Smooth muscle cell (in vitro differentiated cells): Measurements from ENCODE around the gene FBXL4. TPM values are rescaled to one million over a fixed set of nuclear protein-coding genes. Genes with fewer than 3 reads are reported as not detected.

Experiments
- DNase-seq: peaks from one replicate; lab custom pipeline; 2025; ENCODE audit not compliant: unreplicated experiment; lab: John Stamatoyannopoulos, UW
- H2AFZ ChIP-seq: fragments of 200-600 bp; sonication (generic); 2 replicates; pipeline ENCODE4 v1.6.0; 2016; ENCODE audit warnings: antibody characterized with exemption, low read depth, mild to moderate bottlenecking
- H3F3A ChIP-seq: fragments of 200-600 bp; sonication (generic); 2 replicates; pipeline ENCODE4 v1.6.0; 2017; ENCODE audit warnings: antibody characterized with exemption, low read depth
- H3K27ac ChIP-seq: fragments of 200-600 bp; sonication (generic); 2 replicates; pipeline ENCODE4 v1.5.1; 2016; ENCODE audit warnings: low read depth, mild to moderate bottlenecking
- H3K27me3 ChIP-seq: fragments of 200-600 bp; sonication (generic); 2 replicates; pipeline ENCODE4 v1.6.1; 2016; ENCODE audit warnings: low read depth, mild to moderate bottlenecking
- H3K36me3 ChIP-seq: fragments of 200-600 bp; sonication (generic); 2 replicates; pipeline ENCODE4 v1.5.1; 2016; ENCODE audit warnings: low read depth
- H3K4me1 ChIP-seq: fragments of 200-600 bp; sonication (generic); 2 replicates; pipeline ENCODE4 v1.5.1; 2016; ENCODE audit warnings: low read depth
- H3K4me2 ChIP-seq: fragments of 200-600 bp; sonication (generic); 2 replicates; pipeline ENCODE4 v1.6.0; 2016; ENCODE audit warnings: mild to moderate bottlenecking
- H3K4me3 ChIP-seq: fragments of 200-600 bp; sonication (generic); 2 replicates; pipeline ENCODE4 v1.5.1; 2016; ENCODE audit warnings: mild to moderate bottlenecking
- H3K79me2 ChIP-seq: fragments of 200-600 bp; sonication (generic); 2 replicates; pipeline ENCODE4 v1.6.0; 2016; ENCODE audit warnings: low read depth, mild to moderate bottlenecking
- H3K9ac ChIP-seq: fragments of 200-600 bp; sonication (generic); 2 replicates; pipeline ENCODE4 v1.6.0; 2016; ENCODE audit warnings: low read depth
- H3K9me3 ChIP-seq: fragments of 200-600 bp; sonication (generic); replicated peaks from 2 replicates; pipeline ENCODE4 v1.5.1; 2016; ENCODE audit warnings: low read depth
- H4K20me1 ChIP-seq: fragments of 200-600 bp; sonication (generic); 2 replicates; pipeline ENCODE4 v1.6.0; 2016; ENCODE audit warnings: low read depth
- WGBS: methylation state at CpG from one replicate; pipeline ENCODE4 v1.1.7; 2016; ENCODE audit warnings: low lambda C conversion rate; 5-methylcytosine and 5-hydroxymethylcytosine counted together
- polyA plus RNA-seq: library from polyadenylated mRNA; unstranded; fragments of >200 nt; fragmentation: Nextera tagmentation; extraction: Ambion mirVana; gene quantifications from 2 replicates; pipeline ENCODE4 v1.2.1, GENCODE V29; 2016
- total RNA-seq: library from RNA; depleted of rRNA; stranded (reverse); fragments of >200 nt; gene quantifications from 2 replicates; pipeline ENCODE4 v1.2.3, GENCODE V29; 2014
- TF ChIP-seq, protein P1 (sequence below): fragments of 200-600 bp; sonication (generic); IDR thresholded peaks from 2 replicates; pipeline ENCODE4 v1.5.1; 2017; ENCODE audit warnings: borderline replicate concordance, mild to moderate bottlenecking, antibody characterized with exemption; ENCODE audit not compliant: insufficient read depth, poor library complexity, severe bottlenecking

FBXL4 gene
- total and polyA plus RNA-seq, 2 experiments from 2014 or later, result 7.3 to 18.8 TPM

DNA sequence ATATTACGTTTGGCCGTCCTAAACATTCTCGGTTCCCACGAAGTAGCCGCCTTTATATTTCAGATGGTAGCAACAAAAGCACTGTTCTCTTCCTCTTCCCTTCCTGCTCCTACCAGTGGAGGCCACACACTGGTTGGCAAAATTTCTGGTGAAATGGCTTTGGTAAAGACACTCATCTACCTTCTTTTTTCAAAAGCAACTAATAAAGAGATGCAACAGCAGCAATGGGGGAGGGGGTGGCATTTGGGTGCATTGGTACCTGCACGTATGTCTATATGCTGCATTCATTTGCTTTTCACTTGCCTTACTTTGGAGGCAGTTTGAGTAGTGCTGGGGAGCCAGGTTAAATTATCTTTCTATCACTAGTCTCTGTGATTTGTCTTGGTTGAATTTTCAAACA lies 107.4 kb downstream of the FBXL4 start:
- WGBS, result 37% methylated on average over 6 of the region's 6 CpGs
- Histone ChIP-seq H3K79me2 (no peaks in the 10 kb centered on the region), H2AFZ (no peak overlapping the region), H3K27ac (no peak overlapping the region), H3K4me1 (peaks cover 27% of the 10 kb centered on the region), H3K36me3 (no peaks in the 10 kb centered on the region), H3K9me3 (no peaks in the 10 kb centered on the region), H4K20me1 (no peaks in the 10 kb centered on the region), H3K4me2 (no peak overlapping the region), H3K4me3 (no peak overlapping the region), H3K27me3 (peaks cover 100% of the 10 kb centered on the region), H3F3A (no peaks in the 10 kb centered on the region), H3K9ac (no peak overlapping the region)
- DNase-seq, result no peak
- TF ChIP-seq, protein P1, sequence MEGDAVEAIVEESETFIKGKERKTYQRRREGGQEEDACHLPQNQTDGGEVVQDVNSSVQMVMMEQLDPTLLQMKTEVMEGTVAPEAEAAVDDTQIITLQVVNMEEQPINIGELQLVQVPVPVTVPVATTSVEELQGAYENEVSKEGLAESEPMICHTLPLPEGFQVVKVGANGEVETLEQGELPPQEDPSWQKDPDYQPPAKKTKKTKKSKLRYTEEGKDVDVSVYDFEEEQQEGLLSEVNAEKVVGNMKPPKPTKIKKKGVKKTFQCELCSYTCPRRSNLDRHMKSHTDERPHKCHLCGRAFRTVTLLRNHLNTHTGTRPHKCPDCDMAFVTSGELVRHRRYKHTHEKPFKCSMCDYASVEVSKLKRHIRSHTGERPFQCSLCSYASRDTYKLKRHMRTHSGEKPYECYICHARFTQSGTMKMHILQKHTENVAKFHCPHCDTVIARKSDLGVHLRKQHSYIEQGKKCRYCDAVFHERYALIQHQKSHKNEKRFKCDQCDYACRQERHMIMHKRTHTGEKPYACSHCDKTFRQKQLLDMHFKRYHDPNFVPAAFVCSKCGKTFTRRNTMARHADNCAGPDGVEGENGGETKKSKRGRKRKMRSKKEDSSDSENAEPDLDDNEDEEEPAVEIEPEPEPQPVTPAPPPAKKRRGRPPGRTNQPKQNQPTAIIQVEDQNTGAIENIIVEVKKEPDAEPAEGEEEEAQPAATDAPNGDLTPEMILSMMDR, result no peak

- no peak overlapping the region for H3K4me3 ChIP-seq
- H3K79me2 ChIP-seq, result no peaks in the 10 kb centered on the region
- H3K9ac ChIP-seq, result no peak overlapping the region
- H3K4me1 ChIP-seq, result peaks cover 27% of the 10 kb centered on the region
- no peak overlapping the region for H3K4me2 ChIP-seq
- no peaks in the 10 kb centered on the region for H3K36me3 ChIP-seq
- H3K27me3 ChIP-seq, result peaks cover 99% of the 10 kb centered on the region
- no peak overlapping the region for H3K27ac ChIP-seq
- no peak for DNase-seq
- no peak overlapping the region for H2AFZ ChIP-seq
- 24% methylated on average over 5 of the region's 5 CpGs for WGBS
- H4K20me1 ChIP-seq, result no peaks in the 10 kb centered on the region
- H3F3A ChIP-seq, result no peaks in the 10 kb centered on the region
- TF ChIP-seq, protein P1, result peak; percentile 39
- no peaks in the 10 kb centered on the region for H3K9me3 ChIP-seq
Measured at GRCh38 chr6:98839781-98840361, 107.9 kb downstream of the FBXL4 start.

GRCh38 chr6:98838975-98839374 lies 108.8 kb downstream of the FBXL4 start:
- H3K79me2 ChIP-seq, result no peaks in the 10 kb centered on the region

More at GRCh38 chr6:98838975-98839374, 108.8 kb downstream of the FBXL4 start:
- Histone ChIP-seq H3K27me3 (peaks cover 97% of the 10 kb centered on the region), H3K27ac (no peak overlapping the region), H3K4me2 (no peak overlapping the region), H3K9ac (no peak overlapping the region), H3K36me3 (no peaks in the 10 kb centered on the region), H3K4me3 (no peak overlapping the region), H3F3A (no peaks in the 10 kb centered on the region), H3K4me1 (peaks cover 18% of the 10 kb centered on the region), H2AFZ (no peak overlapping the region), H4K20me1 (no peaks in the 10 kb centered on the region), H3K9me3 (no peaks in the 10 kb centered on the region)
- DNase-seq, result no peak
- TF ChIP-seq, protein P1, result no peak
- WGBS, result 46% methylated on average over 1 of the region's 1 CpG
